ENCODE data around the gene ALLC. TPM values are rescaled to one million over a fixed set of nuclear protein-coding genes. Genes with fewer than 3 reads are reported as not detected.
A peak's percentile ranks its signal among the peaks of the same experiment; 100 is the strongest.

The ALLC gene
- total RNA-seq, 1 experiment from 2014 or later, result not detected

DNA sequence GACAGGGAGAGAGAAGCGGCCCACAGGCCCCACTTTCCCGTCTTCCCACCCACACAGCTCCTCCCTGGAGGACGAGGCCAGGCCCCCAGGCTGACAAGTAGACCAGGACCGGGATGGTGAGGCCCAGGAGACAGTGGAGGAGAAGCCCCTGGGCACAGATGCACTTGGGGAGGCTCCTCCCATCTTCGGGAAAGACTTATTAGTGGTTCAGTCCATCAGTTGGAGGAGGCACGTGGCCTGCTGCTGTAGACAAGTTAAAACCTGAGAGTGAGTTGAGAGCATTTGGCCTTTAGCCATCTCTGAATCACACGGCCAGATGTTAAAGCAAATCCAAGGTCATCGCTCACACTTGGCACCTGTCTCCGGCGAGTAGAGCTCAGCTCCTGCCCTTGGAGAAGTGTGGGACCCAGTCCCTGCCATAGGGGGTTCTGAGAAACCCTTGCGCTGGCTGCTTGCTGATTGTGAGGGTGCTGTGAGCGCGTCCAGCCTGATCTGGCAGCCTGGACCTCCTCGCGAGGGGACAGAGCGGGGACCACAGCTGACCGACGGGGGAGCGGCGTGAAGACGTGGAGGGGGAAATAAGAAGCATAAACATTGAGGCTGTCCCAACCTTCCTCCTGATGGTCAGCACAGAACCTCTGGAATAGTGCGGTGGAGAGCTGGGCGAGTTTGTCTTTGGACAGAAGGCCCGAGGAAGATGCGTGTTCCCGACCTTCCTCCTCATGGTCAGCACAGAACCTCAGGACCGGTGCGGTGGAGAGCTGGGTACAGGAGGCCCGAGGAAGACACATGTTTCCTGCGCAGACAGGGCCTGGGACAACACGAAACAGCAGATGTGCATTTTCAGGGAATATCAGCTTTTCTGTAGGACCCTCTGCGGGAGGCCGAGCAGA is 24.7 kb upstream of the ALLC start:
- no peaks in the 10 kb centered on the region for H3K36me3 Mint-ChIP-seq (ENCODE audit: insufficient read depth, unreplicated experiment)
- H3K27ac Mint-ChIP-seq (ENCODE audit: low read depth, unreplicated experiment), result peak overlapping the region; percentile 39
- TF ChIP-seq, protein P1, sequence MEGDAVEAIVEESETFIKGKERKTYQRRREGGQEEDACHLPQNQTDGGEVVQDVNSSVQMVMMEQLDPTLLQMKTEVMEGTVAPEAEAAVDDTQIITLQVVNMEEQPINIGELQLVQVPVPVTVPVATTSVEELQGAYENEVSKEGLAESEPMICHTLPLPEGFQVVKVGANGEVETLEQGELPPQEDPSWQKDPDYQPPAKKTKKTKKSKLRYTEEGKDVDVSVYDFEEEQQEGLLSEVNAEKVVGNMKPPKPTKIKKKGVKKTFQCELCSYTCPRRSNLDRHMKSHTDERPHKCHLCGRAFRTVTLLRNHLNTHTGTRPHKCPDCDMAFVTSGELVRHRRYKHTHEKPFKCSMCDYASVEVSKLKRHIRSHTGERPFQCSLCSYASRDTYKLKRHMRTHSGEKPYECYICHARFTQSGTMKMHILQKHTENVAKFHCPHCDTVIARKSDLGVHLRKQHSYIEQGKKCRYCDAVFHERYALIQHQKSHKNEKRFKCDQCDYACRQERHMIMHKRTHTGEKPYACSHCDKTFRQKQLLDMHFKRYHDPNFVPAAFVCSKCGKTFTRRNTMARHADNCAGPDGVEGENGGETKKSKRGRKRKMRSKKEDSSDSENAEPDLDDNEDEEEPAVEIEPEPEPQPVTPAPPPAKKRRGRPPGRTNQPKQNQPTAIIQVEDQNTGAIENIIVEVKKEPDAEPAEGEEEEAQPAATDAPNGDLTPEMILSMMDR (IDR thresholded peaks at IDR 0.05; ENCODE audit: unreplicated experiment), result no peak
- no peaks in the 10 kb centered on the region for H3K27me3 Mint-ChIP-seq (ENCODE audit: insufficient read depth, unreplicated experiment)
- DNase-seq (ENCODE audit: unreplicated experiment), result peak; percentile 92
- no peaks in the 10 kb centered on the region for H3K9me3 Mint-ChIP-seq (ENCODE audit: unreplicated experiment)
- H3K4me3 Mint-ChIP-seq (ENCODE audit: unreplicated experiment), result no peak overlapping the region
- CTCF ChIA-PET, result interaction anchor here (0.6 to 1.8 kb wide), 7 partner anchors 10 to 76 kb away, joined by 3 to 9 read pairs (median 3); no protein-coding TSS in a partner anchor
- intact Hi-C loops (cut with micrococcal nuclease), result no loop called here
- peaks cover 14% of the 10 kb centered on the region for H3K4me1 Mint-ChIP-seq (ENCODE audit: insufficient read depth, unreplicated experiment)
- no TSS peak for BruUV-seq (replicated peaks)
- POLR2A ChIA-PET, result interaction anchor here (0.8 to 3.1 kb wide), 8 partner anchors 11 to 75 kb away, joined by 3 to 25 read pairs (median 6); partner anchors contain the start of gene RNASEH1

DNA sequence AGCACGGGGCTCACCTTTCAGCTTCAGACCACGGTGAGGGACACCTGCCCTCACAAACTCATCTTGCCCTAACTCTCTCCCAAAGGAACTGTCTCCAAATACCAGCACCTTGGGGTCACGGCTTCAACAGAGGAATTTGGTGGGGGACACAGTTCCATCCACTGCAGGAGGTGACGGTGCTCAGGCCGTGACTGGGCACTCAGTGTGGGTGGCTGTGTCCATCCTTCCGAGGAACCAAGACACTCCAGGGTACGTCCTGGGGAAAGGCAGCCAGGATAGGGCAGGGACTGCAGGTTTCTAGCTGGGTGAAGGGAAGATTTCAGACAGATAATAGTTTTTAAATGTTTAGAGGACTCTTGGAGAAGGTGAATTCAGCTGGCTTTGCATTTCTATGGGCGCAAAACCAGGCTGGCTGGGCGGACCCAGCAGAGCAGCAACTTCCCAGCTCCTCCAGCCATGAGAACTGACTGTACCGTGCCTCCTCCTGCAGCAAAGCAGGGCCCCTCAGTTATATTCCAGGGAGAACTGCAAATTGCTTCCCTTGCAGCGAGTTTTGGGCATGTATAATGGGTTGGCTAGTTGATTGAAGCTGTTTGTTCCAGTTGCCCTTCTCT is 23.9 kb upstream of the ALLC start:
- TF ChIP-seq, protein P1 (IDR thresholded peaks at IDR 0.05; ENCODE audit: unreplicated experiment), result no peak
- no TSS peak for BruUV-seq (replicated peaks)
- Mint-ChIP-seq H3K27me3 (ENCODE audit: insufficient read depth, unreplicated experiment) (no peaks in the 10 kb centered on the region), H3K4me3 (ENCODE audit: unreplicated experiment) (no peak overlapping the region), H3K36me3 (ENCODE audit: insufficient read depth, unreplicated experiment) (no peaks in the 10 kb centered on the region), H3K9me3 (ENCODE audit: unreplicated experiment) (no peaks in the 10 kb centered on the region), H3K27ac (ENCODE audit: low read depth, unreplicated experiment) (no peak overlapping the region), H3K4me1 (ENCODE audit: insufficient read depth, unreplicated experiment) (peaks cover 14% of the 10 kb centered on the region)
- ChIA-PET POLR2A (interaction anchor here (1.0 to 3.1 kb wide), 7 partner anchors 12 to 99 kb away, joined by 3 to 25 read pairs (median 7); partner anchors contain the start of gene RNASEH1), CTCF (interaction anchor here (0.7 to 1.8 kb wide), 6 partner anchors 9 to 77 kb away, joined by 3 to 9 read pairs (median 3); no protein-coding TSS in a partner anchor)
- DNase-seq (ENCODE audit: unreplicated experiment), result no peak
- intact Hi-C loops (cut with micrococcal nuclease), result no loop called here

DNA sequence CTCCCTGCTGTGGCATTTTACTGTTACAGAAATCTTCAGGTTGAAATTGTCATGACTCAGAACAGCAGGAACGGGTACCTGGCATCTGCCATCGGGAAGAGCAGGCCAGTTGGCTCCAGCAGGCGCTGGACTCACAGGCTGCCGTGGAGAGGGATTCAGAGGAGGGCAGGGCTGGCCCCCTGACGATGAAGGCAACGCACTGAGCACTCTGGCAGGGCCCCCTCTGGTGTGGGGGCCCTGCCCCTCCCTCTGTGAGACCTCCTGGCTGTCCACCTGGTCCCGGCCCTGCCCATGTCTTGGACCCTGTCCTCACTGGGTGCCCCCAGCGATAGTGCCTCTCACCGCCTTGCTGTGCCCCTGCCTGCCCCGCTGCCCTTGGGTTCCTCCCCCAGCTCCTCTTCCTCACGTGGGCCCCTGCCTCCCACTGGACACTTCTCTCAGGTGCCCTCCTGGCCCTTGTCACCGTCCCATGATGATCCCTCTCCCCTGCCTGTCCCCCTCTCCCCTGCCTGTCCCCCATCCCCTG is 23.3 kb upstream of the ALLC start:
- no TSS peak for BruUV-seq (replicated peaks)
- CTCF ChIA-PET, result interaction anchor here (0.7 to 1.5 kb wide), 3 partner anchors 9 to 29 kb away, joined by 3 read pairs; no protein-coding TSS in a partner anchor
- POLR2A ChIA-PET, result interaction anchor here (1.1 to 3.1 kb wide), 3 partner anchors 12 to 99 kb away, joined by 3 to 25 read pairs (median 3); no protein-coding TSS in a partner anchor
- Mint-ChIP-seq H3K4me3 (ENCODE audit: unreplicated experiment) (no peak overlapping the region), H3K27me3 (ENCODE audit: insufficient read depth, unreplicated experiment) (no peaks in the 10 kb centered on the region), H3K9me3 (ENCODE audit: unreplicated experiment) (no peaks in the 10 kb centered on the region), H3K27ac (ENCODE audit: low read depth, unreplicated experiment) (no peak overlapping the region), H3K4me1 (ENCODE audit: insufficient read depth, unreplicated experiment) (peaks cover 14% of the 10 kb centered on the region), H3K36me3 (ENCODE audit: insufficient read depth, unreplicated experiment) (no peaks in the 10 kb centered on the region)
- TF ChIP-seq, protein P1 (IDR thresholded peaks at IDR 0.05; ENCODE audit: unreplicated experiment), result no peak
- intact Hi-C loops (cut with micrococcal nuclease), result no loop called here
- DNase-seq (ENCODE audit: unreplicated experiment), result no peak

All from MCF 10A (cell line).